Measurements from ENCODE around the gene DIAPH3. TPM values are rescaled to one million over a fixed set of nuclear protein-coding genes. Genes with fewer than 3 reads are reported as not detected.

The DIAPH3 gene
- total RNA-seq, 2 donors from 2014 or later: 0.27 to 2.4 TPM

GRCh38 chr13:60120617-60121336 lies 43.0 kb downstream of the DIAPH3 start:
- intact Hi-C loops (cut with DNase I): no loop called here

DNA sequence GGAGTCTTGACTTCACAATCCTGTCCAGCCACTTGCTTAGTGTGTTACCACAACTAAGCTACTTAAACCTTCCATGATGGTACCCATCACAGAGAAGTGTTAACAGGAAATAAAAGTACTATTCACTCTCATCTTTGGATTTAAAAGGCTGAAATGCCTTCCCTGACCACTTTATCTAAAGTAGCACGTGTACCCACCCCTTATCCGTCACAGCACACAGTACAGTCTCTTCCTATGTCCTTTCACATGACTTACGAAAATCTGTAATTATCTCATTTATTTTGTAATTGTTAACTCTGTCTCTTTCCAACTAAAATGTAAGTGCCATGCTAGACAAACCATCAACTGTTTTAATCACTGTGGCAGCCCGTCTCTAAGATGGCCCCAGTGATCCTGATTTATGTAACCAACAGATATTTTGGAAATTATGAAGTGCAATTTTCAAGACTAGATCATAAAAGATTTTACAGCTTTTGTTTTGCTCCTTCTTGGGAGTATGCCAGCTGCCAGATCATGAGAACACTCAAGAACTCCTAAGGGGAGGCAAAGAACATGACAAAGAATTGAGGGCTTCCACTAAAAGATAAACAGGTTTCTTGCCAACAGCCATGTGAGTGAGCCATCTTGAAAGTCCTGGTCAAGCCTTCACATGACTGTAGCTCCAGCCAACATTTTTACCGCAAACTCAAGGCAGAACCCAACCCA lies 44.9 kb downstream of the DIAPH3 start:
- Histone ChIP-seq H3K4me1 (replicated peaks) (no peaks in the 10 kb centered on the region), H3K4me3 (no peak overlapping the region), H3K27me3 (replicated peaks; ENCODE audit: insufficient read depth) (no peaks in the 10 kb centered on the region), H3K36me3 (no peaks in the 10 kb centered on the region), H3K9me3 (no peaks in the 10 kb centered on the region), H3K27ac (no peak overlapping the region)
- intact Hi-C loops (cut with DNase I): no loop called here
- WGBS: 79% methylated on average over 5 of the region's 5 CpGs
- no peak for TF ChIP-seq POLR2AphosphoS5 (IDR thresholded peaks at IDR 0.05)
- TF ChIP-seq, protein P1, sequence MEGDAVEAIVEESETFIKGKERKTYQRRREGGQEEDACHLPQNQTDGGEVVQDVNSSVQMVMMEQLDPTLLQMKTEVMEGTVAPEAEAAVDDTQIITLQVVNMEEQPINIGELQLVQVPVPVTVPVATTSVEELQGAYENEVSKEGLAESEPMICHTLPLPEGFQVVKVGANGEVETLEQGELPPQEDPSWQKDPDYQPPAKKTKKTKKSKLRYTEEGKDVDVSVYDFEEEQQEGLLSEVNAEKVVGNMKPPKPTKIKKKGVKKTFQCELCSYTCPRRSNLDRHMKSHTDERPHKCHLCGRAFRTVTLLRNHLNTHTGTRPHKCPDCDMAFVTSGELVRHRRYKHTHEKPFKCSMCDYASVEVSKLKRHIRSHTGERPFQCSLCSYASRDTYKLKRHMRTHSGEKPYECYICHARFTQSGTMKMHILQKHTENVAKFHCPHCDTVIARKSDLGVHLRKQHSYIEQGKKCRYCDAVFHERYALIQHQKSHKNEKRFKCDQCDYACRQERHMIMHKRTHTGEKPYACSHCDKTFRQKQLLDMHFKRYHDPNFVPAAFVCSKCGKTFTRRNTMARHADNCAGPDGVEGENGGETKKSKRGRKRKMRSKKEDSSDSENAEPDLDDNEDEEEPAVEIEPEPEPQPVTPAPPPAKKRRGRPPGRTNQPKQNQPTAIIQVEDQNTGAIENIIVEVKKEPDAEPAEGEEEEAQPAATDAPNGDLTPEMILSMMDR (IDR thresholded peaks at IDR 0.05): no peak
- TF ChIP-seq POLR2A (IDR thresholded peaks at IDR 0.05): no peak
- DNase-seq (ENCODE audit: low spot score): no peak

More at GRCh38 chr13:60120617-60121336, 43.0 kb downstream of the DIAPH3 start:
- TF ChIP-seq, protein P1 (IDR thresholded peaks at IDR 0.05): no peak
- TF ChIP-seq POLR2AphosphoS5 (IDR thresholded peaks at IDR 0.05) (no peak), POLR2A (IDR thresholded peaks at IDR 0.05) (no peak)
- H3K27me3 ChIP-seq (replicated peaks; ENCODE audit: insufficient read depth): no peaks in the 10 kb centered on the region
- H3K4me3 ChIP-seq: no peak overlapping the region
- no peaks in the 10 kb centered on the region for H3K4me1 ChIP-seq (replicated peaks)
- no peak for DNase-seq (ENCODE audit: low spot score)
- no peaks in the 10 kb centered on the region for H3K36me3 ChIP-seq
- no peak overlapping the region for H3K27ac ChIP-seq
- no peaks in the 10 kb centered on the region for H3K9me3 ChIP-seq
- WGBS: 88% methylated on average over 6 of the region's 6 CpGs

- Histone ChIP-seq H3K4me1 (replicated peaks) (no peaks in the 10 kb centered on the region), H3K9me3 (no peaks in the 10 kb centered on the region), H3K36me3 (no peaks in the 10 kb centered on the region), H3K27ac (no peak overlapping the region), H3K27me3 (replicated peaks; ENCODE audit: insufficient read depth) (no peaks in the 10 kb centered on the region), H3K4me3 (no peak overlapping the region)
- intact Hi-C loops (cut with DNase I): no loop called here
- TF ChIP-seq POLR2AphosphoS5 (IDR thresholded peaks at IDR 0.05) (no peak), POLR2A (IDR thresholded peaks at IDR 0.05) (no peak)
- TF ChIP-seq, protein P1 (IDR thresholded peaks at IDR 0.05): no peak
- no peak for DNase-seq (ENCODE audit: low spot score)
- 97% methylated on average over 1 of the region's 1 CpG for WGBS
Observed at GRCh38 chr13:60114499-60115028, 49.2 kb downstream of the DIAPH3 start.

- H3K27me3 ChIP-seq (replicated peaks; ENCODE audit: insufficient read depth): no peaks in the 10 kb centered on the region
- intact Hi-C loops (cut with DNase I): no loop called here
- no peak for DNase-seq (ENCODE audit: low spot score)
- H3K4me1 ChIP-seq (replicated peaks): no peaks in the 10 kb centered on the region
- 93% methylated on average over 1 of the region's 1 CpG for WGBS
- no peak overlapping the region for H3K4me3 ChIP-seq
- no peak overlapping the region for H3K27ac ChIP-seq
- TF ChIP-seq POLR2AphosphoS5 (IDR thresholded peaks at IDR 0.05): no peak
- TF ChIP-seq POLR2A (IDR thresholded peaks at IDR 0.05): no peak
- TF ChIP-seq, protein P1 (IDR thresholded peaks at IDR 0.05): no peak
- H3K9me3 ChIP-seq: no peaks in the 10 kb centered on the region
- no peaks in the 10 kb centered on the region for H3K36me3 ChIP-seq
Observed at GRCh38 chr13:60112771-60113170, 51.0 kb downstream of the DIAPH3 start.

Data from prostate gland (tissue), 2 donors.